Panc1 (cell line): Measurements from ENCODE around the gene LIN7C. TPM values are rescaled to one million over a fixed set of nuclear protein-coding genes. Genes with fewer than 3 reads are reported as not detected.

ENCODE experiments used
- ATAC-seq: fragments of 200-7000 bp; cut with Tn5 transposase; 2 replicates; pipeline ENCODE4 v1.9.1; 2020; ENCODE audit warnings: mild to moderate bottlenecking, moderate library complexity
- BruUV-seq: library from RNA; stranded (reverse); fragments of 400-500 nt; replicated peaks from 2 replicates; lab custom pipeline; 2021; lab: Mats Ljungman, UMichigan
- CTCF ChIA-PET: fragments of 300-600 bp; sonication (Branson Sonifier 250); formaldehyde crosslinking; loops from one replicate; lab custom pipeline; 2022; ENCODE audit warnings: antibody characterized with exemption; lab: Charles Lee
- POLR2A ChIA-PET: fragments of 300-600 bp; sonication (Branson Sonifier 250); formaldehyde crosslinking; loops from one replicate; lab custom pipeline; 2022; ENCODE audit warnings: antibody characterized with exemption; lab: Charles Lee
- DNase-seq: peaks from one replicate; pipeline ENCODE4 v3.0.0-alpha.2; 2010; ENCODE audit warnings: low read depth, low spot score
- H3K27ac ChIP-seq: 2 replicates; pipeline ENCODE4 v1.5.1; 2011; ENCODE audit warnings: mild to moderate bottlenecking, low read length, inconsistent platforms
- H3K27me3 ChIP-seq: fragments of 200-500 bp; sonication (Bioruptor generic); 2 replicates; pipeline ENCODE4 v1.6.0; 2014; ENCODE audit warnings: low read length, inconsistent platforms; ENCODE audit not compliant: control insufficient read depth, insufficient read depth
- H3K36me3 ChIP-seq: fragments of 200-500 bp; sonication (Bioruptor generic); 2 replicates; pipeline ENCODE4 v1.5.1; 2014; ENCODE audit warnings: inconsistent platforms, mild to moderate bottlenecking, low read length, moderate library complexity; ENCODE audit not compliant: control insufficient read depth, insufficient read depth
- H3K4me1 ChIP-seq: 2 replicates; pipeline ENCODE4 v1.5.1; 2011; ENCODE audit warnings: inconsistent platforms, mild to moderate bottlenecking, low read length, moderate library complexity; ENCODE audit not compliant: control insufficient read depth, insufficient read depth
- H3K4me3 ChIP-seq, 2 experiments: 2 replicates each; pipeline ENCODE4 v1.5.1; 2011 to 2012; ENCODE audit warnings: low read depth in 2 of 2, low read length in 2 of 2, mild to moderate bottlenecking in 2 of 2, inconsistent platforms in 1 of 2, moderate library complexity in 1 of 2
- H3K9me3 ChIP-seq: fragments of 200-500 bp; sonication (Bioruptor generic); 2 replicates; pipeline ENCODE4 v1.5.1; 2014; ENCODE audit warnings: low read depth, mild to moderate bottlenecking, inconsistent platforms, low read length, moderate library complexity; ENCODE audit not compliant: control insufficient read depth, insufficient read depth
- CTCF ChIP-seq: fragments of 450-650 bp; IDR thresholded peaks from 2 replicates; pipeline ENCODE4 v1.5.1; 2017; ENCODE audit warnings: mild to moderate bottlenecking
- POLR2AphosphoS5 ChIP-seq: IDR thresholded peaks from 2 replicates; pipeline ENCODE4 v1.6.1; 2012; ENCODE audit warnings: mild to moderate bottlenecking, low read depth, low read length, moderate library complexity
- REST ChIP-seq, 2 experiments: IDR thresholded peaks; 2 replicates each; pipeline ENCODE4 v1.6.1; 2011 to 2012; ENCODE audit warnings: low read depth in 2 of 2, control low read depth in 1 of 2, low read length in 1 of 2, mild to moderate bottlenecking in 1 of 2, moderate library complexity in 1 of 2; ENCODE audit not compliant: insufficient read depth in 1 of 2
- SIN3A ChIP-seq: IDR thresholded peaks from 2 replicates; pipeline ENCODE4 v1.6.1; 2012; ENCODE audit warnings: low read depth, mild to moderate bottlenecking, low read length, moderate library complexity, borderline replicate concordance; ENCODE audit not compliant: insufficient read depth
- TCF7L2 ChIP-seq: IDR thresholded peaks from 2 replicates; pipeline ENCODE4 v1.6.1; 2011; ENCODE audit warnings: mild to moderate bottlenecking, low read depth, low read length, inconsistent platforms
- in situ Hi-C: cut with HindIII; loops from 2 replicates; pipeline ENCODE4 v1.10.0; 2016; ENCODE audit warnings: low sequenced_read_pairs, low pct_unique_long_range_greater_than_20kb
- intact Hi-C: fragments of 100-400 bp; cut with micrococcal nuclease; formaldehyde crosslinking; loops from one replicate; pipeline ENCODE4 v1.10.0; 2022; ENCODE audit not compliant: unreplicated experiment
- total RNA-seq: library from RNA; stranded (reverse); gene quantifications from one replicate; pipeline ENCODE4 v1.2.1, GENCODE V29; 2021; ENCODE audit not compliant: unreplicated experiment

Gene LIN7C
- total RNA-seq, 1 experiment from 2014 or later: 44.2 TPM

- no TSS peak for BruUV-seq
- in situ Hi-C loops: no loop called here
- no peaks in the 10 kb centered on the region for H3K9me3 ChIP-seq
- H3K4me3 ChIP-seq: no peak overlapping the region
- DNase-seq: no peak
- no peaks in the 10 kb centered on the region for H3K27me3 ChIP-seq
- H3K27ac ChIP-seq: no peak overlapping the region
- no peaks in the 10 kb centered on the region for H3K4me1 ChIP-seq
- ChIA-PET POLR2A (no interaction called here), CTCF (no interaction called here)
- intact Hi-C loops: no loop called here
- ATAC-seq: no peak
- H3K36me3 ChIP-seq: no peaks in the 10 kb centered on the region
- TF ChIP-seq SIN3A: no peak
- TF ChIP-seq POLR2AphosphoS5: no peak
- TF ChIP-seq TCF7L2: no peak
- no peak for TF ChIP-seq REST (IDR thresholded peaks at IDR 0.05; ENCODE audit: insufficient read depth in 1 of 2, low read depth in 2 of 2, low read length in 1 of 2)
- no peak for TF ChIP-seq CTCF
These were observed 44.6 kb upstream of the LIN7C start for GRCh38 chr11:27551127-27551526.

- Histone ChIP-seq H3K36me3 (no peaks in the 10 kb centered on the region; the same call in 1 of the 2 replicates), H3K27me3 (no peaks in the 10 kb centered on the region), H3K9me3 (no peaks in the 10 kb centered on the region), H3K27ac (no peak overlapping the region), H3K4me1 (no peaks in the 10 kb centered on the region), H3K4me3 (no peak overlapping the region)
- in situ Hi-C loops (no loop called here), intact Hi-C loops (no loop called here)
- ATAC-seq (no peak), DNase-seq (no peak)
- POLR2A ChIA-PET: no interaction called here
- TF ChIP-seq TCF7L2: no peak
- no peak for TF ChIP-seq CTCF
- no TSS peak for BruUV-seq
- CTCF ChIA-PET: no interaction called here
These were observed 39.4 kb upstream of the LIN7C start for GRCh38 chr11:27545946-27546345.
